HS-5 (cell line): ENCODE data around the gene CCDC93.

ENCODE experiments used
- DNase-seq: peaks from one replicate; pipeline ENCODE4 v3.0.0-alpha.2; 2012; ENCODE audit warnings: low read depth

Gene CCDC93

DNA sequence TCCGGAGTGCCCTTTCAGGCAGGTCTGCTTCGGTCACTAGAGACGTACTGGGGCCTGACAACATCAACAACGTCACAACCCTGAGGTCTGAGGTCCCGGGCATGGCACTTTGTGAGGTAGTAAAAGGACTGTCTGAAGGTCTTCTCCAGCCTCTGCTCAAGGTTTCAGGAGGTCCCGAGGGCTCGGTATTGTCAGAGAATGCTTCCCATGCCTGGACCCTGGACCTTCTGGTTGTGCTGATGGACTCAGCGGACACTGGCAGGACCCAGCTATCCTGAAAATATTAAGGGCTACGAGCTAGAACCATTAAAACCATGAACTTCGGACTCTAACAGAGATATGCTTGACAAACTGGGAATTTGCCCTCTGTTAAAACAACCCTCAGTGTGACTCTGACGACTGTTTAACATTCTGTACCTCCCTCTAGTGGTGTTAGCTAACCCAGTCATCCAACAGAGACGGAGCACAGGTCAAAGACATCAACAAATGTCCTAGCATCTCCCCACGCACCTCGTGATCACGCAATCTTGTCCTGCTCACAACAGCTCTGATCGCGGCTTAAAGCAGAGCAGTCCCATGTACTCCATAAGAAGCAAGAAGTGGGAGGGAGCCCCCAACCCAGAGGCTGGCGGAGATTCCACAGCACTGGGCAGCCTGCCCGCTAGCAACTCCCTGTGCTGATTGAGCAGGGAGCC lies 96.5 kb downstream of the CCDC93 start:
- DNase-seq = no peak

DNA sequence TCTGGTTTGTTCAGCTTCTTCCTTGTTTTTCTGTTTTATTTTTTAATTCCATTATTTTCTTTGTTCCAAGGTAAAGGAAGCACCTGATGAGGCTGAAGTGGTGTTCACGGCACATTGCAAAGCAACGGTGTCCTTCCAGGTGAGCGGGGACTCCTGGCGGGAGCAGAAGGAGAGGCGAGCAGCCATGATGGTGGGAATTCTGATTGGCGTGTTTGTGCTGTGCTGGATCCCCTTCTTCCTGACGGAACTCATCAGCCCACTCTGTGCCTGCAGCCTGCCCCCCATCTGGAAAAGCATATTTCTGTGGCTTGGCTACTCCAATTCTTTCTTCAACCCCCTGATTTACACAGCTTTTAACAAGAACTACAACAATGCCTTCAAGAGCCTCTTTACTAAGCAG lies 110.9 kb downstream of the CCDC93 start:
- no peak for DNase-seq

DNA sequence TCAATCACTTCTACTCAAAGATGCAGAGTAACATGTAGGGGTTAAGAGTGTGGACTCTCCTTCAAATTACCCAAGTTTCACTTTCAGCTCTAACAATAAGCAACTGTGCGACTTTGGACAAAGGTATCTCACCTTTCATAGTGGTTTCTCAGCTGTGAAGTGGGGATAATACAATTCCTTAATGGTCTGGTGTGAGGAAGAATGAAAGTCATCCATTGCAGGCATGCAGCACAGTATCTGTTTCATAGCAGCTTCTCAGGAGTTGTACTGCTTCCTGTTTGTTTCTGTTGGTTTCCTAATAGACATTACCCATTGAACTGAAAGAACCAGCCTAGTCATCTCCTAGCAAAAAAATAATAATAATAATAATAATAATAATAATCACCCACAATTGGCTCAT lies 125.0 kb downstream of the CCDC93 start:
- no peak for DNase-seq

DNA sequence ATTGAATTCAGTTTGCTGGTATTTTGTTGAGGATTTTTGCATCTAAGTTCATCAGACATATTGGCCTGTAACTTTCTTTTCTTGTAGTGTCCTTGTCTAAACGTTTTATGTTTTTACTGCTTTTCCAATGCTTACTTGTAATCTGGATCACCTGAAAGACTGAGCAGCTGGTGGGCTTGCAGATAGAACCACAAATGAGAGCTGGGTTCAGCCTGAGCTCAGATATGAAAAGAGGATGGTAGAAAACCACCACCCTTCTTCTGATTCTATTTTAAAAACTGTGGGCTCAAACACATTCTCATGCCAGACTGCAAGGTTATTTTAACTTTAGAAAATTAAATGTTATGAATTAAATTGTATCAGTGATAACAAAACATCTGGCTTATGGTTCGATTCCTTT lies 128.6 kb downstream of the CCDC93 start:
- DNase-seq = no peak

DNA sequence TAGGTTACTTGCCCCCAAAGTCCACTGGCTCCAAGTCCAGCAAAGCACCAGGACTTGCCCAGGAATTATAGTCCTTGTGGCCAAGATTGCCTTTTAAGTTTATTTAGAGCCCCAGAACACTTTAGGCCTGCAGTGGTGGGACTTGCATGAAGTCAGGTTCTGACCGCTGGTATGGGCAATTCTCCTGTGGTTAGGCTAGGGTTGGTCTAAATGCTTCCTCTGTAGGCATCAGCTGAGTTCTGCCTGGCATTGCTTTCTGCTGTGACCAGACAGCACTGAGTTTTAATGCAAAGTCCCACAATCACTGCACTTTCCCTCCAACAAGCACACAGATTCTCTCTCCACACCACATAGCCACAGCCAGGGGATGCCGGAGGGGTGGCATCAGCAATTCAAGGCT lies 134.9 kb downstream of the CCDC93 start:
- no peak for DNase-seq

DNA sequence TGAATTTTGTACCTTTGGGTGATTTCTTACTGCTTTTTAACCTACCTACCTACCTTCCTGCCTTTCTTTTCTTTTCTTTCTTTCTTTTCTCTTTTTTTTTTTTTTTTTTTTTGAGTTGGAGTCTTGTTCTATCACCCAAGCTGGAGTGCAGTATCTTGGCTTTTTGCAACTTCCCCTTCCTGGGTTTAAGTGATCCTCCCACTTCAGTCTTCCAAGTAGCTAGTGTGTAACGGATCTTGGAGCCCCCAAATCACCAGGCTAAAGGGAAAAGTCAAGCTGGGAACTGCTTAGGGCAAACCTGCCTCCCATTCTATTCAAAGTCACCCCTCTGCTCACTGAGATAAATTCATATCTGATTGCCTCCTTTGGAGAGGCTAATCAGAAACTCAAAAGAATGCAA lies 138.1 kb downstream of the CCDC93 start:
- no peak for DNase-seq
